ENCODE data around the gene PLA2G2A. TPM values are rescaled to one million over a fixed set of nuclear protein-coding genes. Genes with fewer than 3 reads are reported as not detected.

PLA2G2A gene
- total and polyA plus RNA-seq, 2 of the 8 experiments (the other 6 are each of a cell fraction or from before 2014, with no cell fraction given), result 0.69 to 3.7 TPM

DNA sequence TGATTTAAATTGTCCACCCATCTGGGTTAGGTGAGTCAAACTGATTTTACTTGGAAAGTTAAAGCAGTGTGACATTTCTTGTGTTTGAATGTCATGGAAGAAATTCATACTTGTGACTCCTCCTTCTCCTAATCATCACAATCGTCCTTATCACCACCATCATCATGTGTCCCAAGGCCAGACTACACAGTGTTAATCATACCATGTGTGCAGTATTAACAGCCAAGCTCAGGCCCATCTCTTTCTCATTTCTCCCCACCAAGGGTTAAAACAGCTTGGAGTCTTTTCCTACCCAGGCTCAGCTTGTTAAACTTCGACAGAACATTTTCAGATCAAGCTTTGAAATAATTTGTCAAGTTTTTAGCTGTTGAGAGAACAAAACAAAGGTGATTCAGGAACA is 33.5 kb downstream of the PLA2G2A start:
- H2AFZ ChIP-seq (ENCODE audit: low read length), result no peak overlapping the region
- no peak overlapping the region for H3K4me2 ChIP-seq (ENCODE audit: insufficient read depth in 1 of 2, low read depth in 2 of 2, low read length in 2 of 2)
- TF ChIP-seq SRF (IDR thresholded peaks at IDR 0.05; ENCODE audit: low read depth, low read length) (no peak), BRCA1 (IDR thresholded peaks at IDR 0.05; ENCODE audit: low read depth, low read length) (no peak), JUND (IDR thresholded peaks at IDR 0.05; ENCODE audit: low read length) (no peak), GTF2F1 (IDR thresholded peaks at IDR 0.05; ENCODE audit: borderline replicate concordance, low read depth, low read length) (no peak), CHD1 (IDR thresholded peaks at IDR 0.05; ENCODE audit: low read depth, low read length) (no peak), POU5F1 (IDR thresholded peaks at IDR 0.05; ENCODE audit: low read depth, low read length) (no peak), ASH2L (IDR thresholded peaks at IDR 0.05; ENCODE audit: low read length) (no peak), TEAD4 (IDR thresholded peaks at IDR 0.05; ENCODE audit: low read depth, low read length) (no peak), HDAC2 (IDR thresholded peaks at IDR 0.05; ENCODE audit: borderline replicate concordance in 1 of 2, low read depth in 2 of 2, low read length in 2 of 2) (no peak)
- TF ChIP-seq, protein P1, sequence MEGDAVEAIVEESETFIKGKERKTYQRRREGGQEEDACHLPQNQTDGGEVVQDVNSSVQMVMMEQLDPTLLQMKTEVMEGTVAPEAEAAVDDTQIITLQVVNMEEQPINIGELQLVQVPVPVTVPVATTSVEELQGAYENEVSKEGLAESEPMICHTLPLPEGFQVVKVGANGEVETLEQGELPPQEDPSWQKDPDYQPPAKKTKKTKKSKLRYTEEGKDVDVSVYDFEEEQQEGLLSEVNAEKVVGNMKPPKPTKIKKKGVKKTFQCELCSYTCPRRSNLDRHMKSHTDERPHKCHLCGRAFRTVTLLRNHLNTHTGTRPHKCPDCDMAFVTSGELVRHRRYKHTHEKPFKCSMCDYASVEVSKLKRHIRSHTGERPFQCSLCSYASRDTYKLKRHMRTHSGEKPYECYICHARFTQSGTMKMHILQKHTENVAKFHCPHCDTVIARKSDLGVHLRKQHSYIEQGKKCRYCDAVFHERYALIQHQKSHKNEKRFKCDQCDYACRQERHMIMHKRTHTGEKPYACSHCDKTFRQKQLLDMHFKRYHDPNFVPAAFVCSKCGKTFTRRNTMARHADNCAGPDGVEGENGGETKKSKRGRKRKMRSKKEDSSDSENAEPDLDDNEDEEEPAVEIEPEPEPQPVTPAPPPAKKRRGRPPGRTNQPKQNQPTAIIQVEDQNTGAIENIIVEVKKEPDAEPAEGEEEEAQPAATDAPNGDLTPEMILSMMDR (IDR thresholded peaks at IDR 0.05; ENCODE audit: control extremely low read depth in 1 of 3, insufficient read depth in 1 of 3, low read depth in 1 of 3, low read length in 3 of 3), result no peak
- H3K36me3 ChIP-seq (ENCODE audit: control insufficient read depth in 2 of 4, insufficient read depth in 4 of 4, low read length in 3 of 4), result no peaks in the 10 kb centered on the region
- H3K56ac ChIP-seq (replicated peaks; ENCODE audit: insufficient read length, low read depth, low read length), result no peak overlapping the region
- peaks cover 0 to 5% (median 1%) of the 10 kb centered on the region in 4 experiments; a peak in 1 of 7 replicates for H3K4me1 ChIP-seq (replicated peaks in 1 of 4; ENCODE audit: control insufficient read depth in 3 of 4, insufficient read depth in 4 of 4, low read length in 3 of 4)
- H4K20me1 ChIP-seq (replicated peaks in 1 of 2; ENCODE audit: control insufficient read depth in 1 of 2, insufficient read depth in 2 of 2, low read length in 2 of 2), result no peaks in the 10 kb centered on the region
- no peak overlapping the region for H3K18ac ChIP-seq (ENCODE audit: extremely low read depth, low read length)
- no peak overlapping the region for H4K8ac ChIP-seq (ENCODE audit: extremely low read depth, insufficient read depth, low read length)
- no peak overlapping the region for H3K27ac ChIP-seq (ENCODE audit: low read depth, low read length)
- 0 out of 2 replicates have a peak overlapping the region, but pooled peaks have one; percentile 61 for H2BK20ac ChIP-seq (ENCODE audit: low read length)
- ChIA-PET CTCF (ENCODE audit: partially characterized antibody) (interaction anchor here (1.0 to 1.5 kb wide), 5 partner anchors 12 to 32 kb away, joined by 3 to 5 read pairs (median 4); no protein-coding TSS in a partner anchor), POLR2A (ENCODE audit: partially characterized antibody) (no interaction called here)
- H3K4ac ChIP-seq (replicated peaks; ENCODE audit: insufficient read length, low read depth, low read length), result no peak overlapping the region
- no peaks in the 10 kb centered on the region for H3K79me1 ChIP-seq (ENCODE audit: low read depth, low read length)
- H2BK120ac ChIP-seq (replicated peaks; ENCODE audit: low read depth, low read length), result no peak overlapping the region
- no peak overlapping the region for H3K4me3 ChIP-seq (ENCODE audit: extremely low read depth in 1 of 4, insufficient read depth in 2 of 4, low read depth in 3 of 4, low read length in 4 of 4)
- H3K27me3 ChIP-seq (replicated peaks in 1 of 4; ENCODE audit: control insufficient read depth in 3 of 4, extremely low read depth in 1 of 4, insufficient read depth in 3 of 4, low read length in 3 of 4), result no peaks in the 10 kb centered on the region
- no peak overlapping the region for H2AK5ac ChIP-seq (ENCODE audit: low read depth, low read length)
- H2BK5ac ChIP-seq (ENCODE audit: low read depth, low read length), result no peak overlapping the region
- no peak overlapping the region for H3K14ac ChIP-seq (ENCODE audit: insufficient read length)
- H4K5ac ChIP-seq (ENCODE audit: insufficient read length, low read depth, low read length), result no peak overlapping the region
- H3K23ac ChIP-seq (ENCODE audit: insufficient read length), result no peak overlapping the region
- no peak overlapping the region for H4K91ac ChIP-seq (replicated peaks; ENCODE audit: insufficient read length, low read length)
- no peaks in the 10 kb centered on the region; the same call in 1 of the 2 replicates for H3K23me2 ChIP-seq (ENCODE audit: low read depth, low read length)
- DNase-seq (ENCODE audit: low read depth in 1 of 2, low spot score in 2 of 2) (no peak), FAIRE-seq (no peak)
- H3K9ac ChIP-seq (replicated peaks in 1 of 4; ENCODE audit: extremely low read depth in 1 of 4, low read depth in 3 of 4, low read length in 3 of 4), result no peak overlapping the region
- WGBS, 2 experiments (ENCODE audit: extremely low coverage in 1 of 2, insufficient coverage in 1 of 2, insufficient read length in 1 of 2, insufficient replicate concordance in 2 of 2, low coverage in 1 of 2, low lambda C conversion rate in 2 of 2, missing lambda C conversion rate in 1 of 2), result 93% methylated on average over 2 of the region's 2 CpGs; no CpG with 5 or more reads in 1 of the 2 experiments
- no peaks in the 10 kb centered on the region for H3K79me2 ChIP-seq (ENCODE audit: control insufficient read depth in 1 of 2, insufficient read depth in 2 of 2, low read length in 2 of 2)
- H3K9me3 ChIP-seq (ENCODE audit: insufficient read depth in 2 of 2, low read depth in 1 of 2, low read length in 1 of 2), result peaks cover 0 to 2% of the 10 kb centered on the region in 2 experiments; a peak in 1 of 4 replicates
- no peak overlapping the region for H2BK12ac ChIP-seq (ENCODE audit: low read depth, low read length)
- no peak overlapping the region for H2BK15ac ChIP-seq (ENCODE audit: low read length)
